ENCODE measurements around the gene ATP6V1G2.
"Not testable (repeated sequence)": the region's sequence is repeated elsewhere in the genome, so short reads cannot be mapped to it uniquely, and the experiment has no call there.

The ATP6V1G2 gene

DNA sequence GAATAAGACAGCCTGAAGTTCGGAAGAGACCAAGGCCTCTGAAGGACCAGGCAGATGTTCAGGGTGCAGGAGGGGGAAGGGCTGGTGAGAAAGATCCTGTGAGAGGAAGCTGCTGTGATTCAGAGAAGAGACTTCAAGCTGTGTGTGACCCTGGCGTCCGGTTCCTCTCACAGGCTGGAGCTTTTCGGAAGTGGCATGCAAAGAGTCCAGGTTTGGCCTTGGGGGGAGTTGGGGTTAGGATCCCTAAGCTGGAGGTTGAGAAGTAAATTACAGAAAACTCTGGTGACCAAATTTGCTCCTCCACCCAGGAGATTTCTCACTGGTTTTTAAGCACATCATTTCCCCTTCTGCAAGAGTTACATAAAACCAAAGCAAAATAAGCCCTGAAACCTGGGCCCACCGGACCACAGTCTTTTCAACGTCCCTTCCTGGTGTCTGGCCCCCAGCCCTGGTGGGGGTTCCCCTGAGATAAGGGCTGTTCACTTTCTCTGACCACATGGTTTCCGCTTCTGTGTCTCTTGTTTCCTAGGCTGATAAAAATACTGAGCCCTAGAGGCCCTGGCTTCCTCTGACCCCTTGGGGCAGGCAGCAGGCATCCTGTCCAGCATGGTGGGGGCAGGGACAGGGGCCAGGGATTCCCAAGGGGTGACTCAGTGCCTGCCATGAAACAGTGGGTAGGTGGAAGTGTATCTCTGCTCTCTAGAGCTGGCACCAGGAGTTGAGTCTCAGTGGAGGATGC, 13.7 kb upstream of the ATP6V1G2 start:
- Histone ChIP-seq H3K9me3 (ENCODE audit: control insufficient read depth, low read length) (no peaks in the 10 kb centered on the region), H3K36me3 (ENCODE audit: control insufficient read depth, insufficient read depth, low read length) (peaks cover 7% of the 10 kb centered on the region), H3K27me3 (ENCODE audit: control insufficient read depth, insufficient read depth, low read length, poor library complexity, severe bottlenecking) (no peaks in the 10 kb centered on the region), H3K4me3 (ENCODE audit: insufficient read depth, low read depth, low read length) (no peak overlapping the region), H3K4me1 (ENCODE audit: control insufficient read depth, insufficient read depth, low read length) (no peaks in the 10 kb centered on the region), H3K27ac (ENCODE audit: insufficient read depth, low read depth, low read length, poor library complexity, severe bottlenecking) (no peak overlapping the region)
- WGBS, 2 experiments: 86 to 89% methylated on average over 7 of the region's 7 CpGs

GRCh38 chr6:31559606-31559957, 13.2 kb upstream of the ATP6V1G2 start:
- Histone ChIP-seq H3K36me3 (ENCODE audit: control insufficient read depth, insufficient read depth, low read length) (peaks cover 7% of the 10 kb centered on the region), H3K27me3 (ENCODE audit: control insufficient read depth, insufficient read depth, low read length, poor library complexity, severe bottlenecking) (no peaks in the 10 kb centered on the region), H3K9me3 (ENCODE audit: control insufficient read depth, low read length) (no peaks in the 10 kb centered on the region), H3K27ac (ENCODE audit: insufficient read depth, low read depth, low read length, poor library complexity, severe bottlenecking) (no peak overlapping the region), H3K4me1 (ENCODE audit: control insufficient read depth, insufficient read depth, low read length) (no peaks in the 10 kb centered on the region), H3K4me3 (ENCODE audit: insufficient read depth, low read depth, low read length) (no peak overlapping the region)
- WGBS, 2 experiments: 79 to 83% methylated on average over 4 of the region's 4 CpGs

DNA sequence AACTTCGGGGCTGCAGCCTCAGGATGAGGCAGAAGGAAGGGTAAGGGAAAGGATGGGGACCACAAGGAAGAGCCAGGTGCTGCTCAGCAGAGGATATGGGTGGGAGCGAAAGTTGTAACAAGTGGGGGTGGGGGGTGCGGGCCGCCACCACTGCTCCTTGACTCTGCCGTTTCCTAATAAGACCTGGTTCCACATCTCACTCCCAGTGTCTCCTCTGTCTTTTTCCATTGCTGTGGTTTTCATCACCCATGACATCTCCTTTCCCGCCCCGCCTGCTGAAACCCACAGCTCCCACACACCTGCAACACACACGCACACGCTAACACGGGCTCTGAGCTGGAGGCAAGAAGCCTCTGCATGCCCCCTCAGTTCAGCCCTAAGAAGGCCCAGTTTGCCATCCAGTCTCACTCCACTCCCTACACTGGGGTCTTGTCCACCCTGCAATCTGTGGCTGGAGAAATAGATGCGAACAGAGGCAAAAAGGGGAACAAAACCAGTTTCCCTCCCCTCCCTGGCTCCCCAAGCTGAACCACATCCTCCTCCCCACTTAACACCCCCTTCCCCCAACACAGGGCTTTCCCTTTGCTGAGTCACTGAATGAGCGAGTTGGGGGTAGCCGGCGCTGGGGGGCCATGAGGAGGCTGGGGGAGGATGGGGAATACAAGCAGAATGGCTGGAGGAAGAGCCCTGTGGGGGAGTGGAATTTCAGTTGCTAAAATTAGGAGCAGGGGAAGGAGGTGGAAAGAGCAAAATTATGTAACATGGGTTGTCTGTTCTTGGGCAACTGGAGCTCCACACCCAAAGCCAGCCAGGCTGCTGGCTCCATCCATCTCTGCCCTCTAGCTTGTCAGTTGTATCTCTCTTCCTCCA, 12.5 kb upstream of the ATP6V1G2 start:
- 93 to 95% methylated on average over 14 of the region's 14 CpGs for WGBS, 2 experiments
- no peaks in the 10 kb centered on the region for H3K4me1 ChIP-seq (ENCODE audit: control insufficient read depth, insufficient read depth, low read length)
- H3K4me3 ChIP-seq (ENCODE audit: insufficient read depth, low read depth, low read length): no peak overlapping the region
- H3K27me3 ChIP-seq (ENCODE audit: control insufficient read depth, insufficient read depth, low read length, poor library complexity, severe bottlenecking): no peaks in the 10 kb centered on the region
- H3K27ac ChIP-seq (ENCODE audit: insufficient read depth, low read depth, low read length, poor library complexity, severe bottlenecking): no peak overlapping the region
- peaks cover 7% of the 10 kb centered on the region for H3K36me3 ChIP-seq (ENCODE audit: control insufficient read depth, insufficient read depth, low read length)
- H3K9me3 ChIP-seq (ENCODE audit: control insufficient read depth, low read length): no peaks in the 10 kb centered on the region

- H3K36me3 ChIP-seq (ENCODE audit: control insufficient read depth, insufficient read depth, low read length): peaks cover 8% of the 10 kb centered on the region
- 95% methylated on average over 8 of the region's 8 CpGs for WGBS, 2 experiments
- no peaks in the 10 kb centered on the region for H3K27me3 ChIP-seq (ENCODE audit: control insufficient read depth, insufficient read depth, low read length, poor library complexity, severe bottlenecking)
- H3K4me3 ChIP-seq (ENCODE audit: insufficient read depth, low read depth, low read length): no peak overlapping the region
- H3K4me1 ChIP-seq (ENCODE audit: control insufficient read depth, insufficient read depth, low read length): no peaks in the 10 kb centered on the region
- no peaks in the 10 kb centered on the region for H3K9me3 ChIP-seq (ENCODE audit: control insufficient read depth, low read length)
- no peak overlapping the region for H3K27ac ChIP-seq (ENCODE audit: insufficient read depth, low read depth, low read length, poor library complexity, severe bottlenecking)
Observed at GRCh38 chr6:31558318-31558625, 11.9 kb upstream of the ATP6V1G2 start.

DNA sequence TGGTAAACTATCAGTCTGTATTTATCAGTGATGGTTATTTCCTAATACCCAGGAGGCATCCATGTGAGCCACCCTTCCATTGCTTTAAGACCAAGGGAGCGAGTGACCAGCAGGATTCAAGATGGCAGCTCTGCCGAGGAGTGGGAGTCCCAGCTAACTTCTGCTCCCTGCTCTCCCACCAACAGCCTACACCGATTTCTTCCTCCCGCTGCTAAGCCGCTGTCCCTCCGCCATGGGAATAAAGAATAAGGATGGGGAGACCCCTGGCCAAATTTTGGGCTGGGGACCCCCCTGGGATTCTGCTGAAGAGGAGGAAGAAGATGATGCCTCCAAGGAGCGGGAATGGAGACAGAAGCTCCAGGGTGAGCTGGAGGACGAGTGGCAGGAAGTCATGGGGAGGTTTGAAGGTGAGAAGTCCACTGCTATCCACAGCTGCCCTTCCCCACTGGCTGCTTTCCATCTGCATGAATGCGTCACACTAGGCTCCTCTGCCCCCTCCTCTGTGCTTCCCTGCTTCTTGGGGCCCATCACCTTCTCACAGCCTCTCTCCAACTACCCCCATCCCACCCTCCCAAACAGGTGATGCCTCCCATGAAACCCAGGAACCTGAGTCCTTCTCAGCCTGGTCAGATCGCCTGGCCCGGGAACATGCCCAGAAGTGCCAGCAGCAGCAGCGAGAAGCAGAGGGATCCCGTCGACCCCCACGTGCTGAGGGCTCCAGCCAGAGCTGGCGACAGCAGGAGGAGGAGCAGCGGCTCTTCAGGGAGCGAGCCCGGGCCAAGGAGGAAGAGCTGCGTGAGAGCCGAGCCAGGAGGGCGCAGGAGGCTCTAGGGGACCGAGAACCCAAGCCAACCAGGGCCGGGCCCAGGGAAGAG, 11.3 kb upstream of the ATP6V1G2 start:
- no peaks in the 10 kb centered on the region for H3K27me3 ChIP-seq (ENCODE audit: control insufficient read depth, insufficient read depth, low read length, poor library complexity, severe bottlenecking)
- H3K27ac ChIP-seq (ENCODE audit: insufficient read depth, low read depth, low read length, poor library complexity, severe bottlenecking): no peak overlapping the region
- no peak overlapping the region for H3K4me3 ChIP-seq (ENCODE audit: insufficient read depth, low read depth, low read length)
- H3K36me3 ChIP-seq (ENCODE audit: control insufficient read depth, insufficient read depth, low read length): peaks cover 10% of the 10 kb centered on the region
- H3K4me1 ChIP-seq (ENCODE audit: control insufficient read depth, insufficient read depth, low read length): no peaks in the 10 kb centered on the region
- 87 to 89% methylated on average over 24 of the region's 24 CpGs for WGBS, 2 experiments
- H3K9me3 ChIP-seq (ENCODE audit: control insufficient read depth, low read length): no peaks in the 10 kb centered on the region

- Histone ChIP-seq H3K36me3 (ENCODE audit: control insufficient read depth, insufficient read depth, low read length) (peaks cover 10% of the 10 kb centered on the region), H3K4me1 (ENCODE audit: control insufficient read depth, insufficient read depth, low read length) (no peaks in the 10 kb centered on the region), H3K4me3 (ENCODE audit: insufficient read depth, low read depth, low read length) (no peak overlapping the region), H3K27me3 (ENCODE audit: control insufficient read depth, insufficient read depth, low read length, poor library complexity, severe bottlenecking) (no peaks in the 10 kb centered on the region), H3K27ac (ENCODE audit: insufficient read depth, low read depth, low read length, poor library complexity, severe bottlenecking) (no peak overlapping the region), H3K9me3 (ENCODE audit: control insufficient read depth, low read length) (no peaks in the 10 kb centered on the region)
- WGBS, 2 experiments: 89% methylated on average over 3 of the region's 3 CpGs
Observed at GRCh38 chr6:31556307-31556706, 9.9 kb upstream of the ATP6V1G2 start.

DNA sequence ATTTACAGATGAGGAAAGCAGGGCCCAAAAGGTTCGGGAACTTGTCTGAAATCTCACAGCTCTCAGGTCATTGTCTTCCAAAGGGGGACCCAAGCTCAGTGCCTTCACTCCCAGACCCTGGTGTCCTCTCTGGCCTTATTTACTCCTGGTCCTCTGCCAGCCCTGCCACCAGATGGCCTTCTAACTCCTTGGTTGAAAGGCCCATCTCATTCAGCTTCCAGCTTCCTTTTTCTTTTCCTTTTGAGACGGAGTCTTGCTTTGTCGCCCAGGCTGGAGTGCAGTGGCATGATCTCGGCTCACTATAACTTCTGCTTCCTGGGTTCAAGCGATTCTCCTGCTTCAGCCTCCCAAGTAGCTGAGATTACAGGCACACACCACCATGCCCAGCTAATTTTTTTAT, 5.0 kb upstream of the ATP6V1G2 start:
- H3K27ac ChIP-seq (ENCODE audit: insufficient read depth, low read depth, low read length, poor library complexity, severe bottlenecking); H3K4me3 ChIP-seq (ENCODE audit: insufficient read depth, low read depth, low read length); H3K36me3 ChIP-seq (ENCODE audit: control insufficient read depth, insufficient read depth, low read length); H3K27me3 ChIP-seq (ENCODE audit: control insufficient read depth, insufficient read depth, low read length, poor library complexity, severe bottlenecking); H3K9me3 ChIP-seq (ENCODE audit: control insufficient read depth, low read length); H3K4me1 ChIP-seq (ENCODE audit: control insufficient read depth, insufficient read depth, low read length): not testable (repeated sequence)
- WGBS, 2 experiments: 72 to 73% methylated on average over 5 of the region's 5 CpGs

GRCh38 chr6:31548544-31548873, 2.1 kb upstream of the ATP6V1G2 start:
- Histone ChIP-seq H3K27ac (ENCODE audit: insufficient read depth, low read depth, low read length, poor library complexity, severe bottlenecking) (no peak overlapping the region), H3K9me3 (ENCODE audit: control insufficient read depth, low read length) (no peaks in the 10 kb centered on the region), H3K36me3 (ENCODE audit: control insufficient read depth, insufficient read depth, low read length) (peaks cover 4% of the 10 kb centered on the region), H3K27me3 (ENCODE audit: control insufficient read depth, insufficient read depth, low read length, poor library complexity, severe bottlenecking) (no peaks in the 10 kb centered on the region), H3K4me3 (ENCODE audit: insufficient read depth, low read depth, low read length) (peak overlapping the region; percentile 54), H3K4me1 (ENCODE audit: control insufficient read depth, insufficient read depth, low read length) (peaks cover 10% of the 10 kb centered on the region)
- 92 to 100% methylated on average over 1 to 2 of the region's 2 CpGs for whole genome bisulfite sequencing, 2 experiments

DNA sequence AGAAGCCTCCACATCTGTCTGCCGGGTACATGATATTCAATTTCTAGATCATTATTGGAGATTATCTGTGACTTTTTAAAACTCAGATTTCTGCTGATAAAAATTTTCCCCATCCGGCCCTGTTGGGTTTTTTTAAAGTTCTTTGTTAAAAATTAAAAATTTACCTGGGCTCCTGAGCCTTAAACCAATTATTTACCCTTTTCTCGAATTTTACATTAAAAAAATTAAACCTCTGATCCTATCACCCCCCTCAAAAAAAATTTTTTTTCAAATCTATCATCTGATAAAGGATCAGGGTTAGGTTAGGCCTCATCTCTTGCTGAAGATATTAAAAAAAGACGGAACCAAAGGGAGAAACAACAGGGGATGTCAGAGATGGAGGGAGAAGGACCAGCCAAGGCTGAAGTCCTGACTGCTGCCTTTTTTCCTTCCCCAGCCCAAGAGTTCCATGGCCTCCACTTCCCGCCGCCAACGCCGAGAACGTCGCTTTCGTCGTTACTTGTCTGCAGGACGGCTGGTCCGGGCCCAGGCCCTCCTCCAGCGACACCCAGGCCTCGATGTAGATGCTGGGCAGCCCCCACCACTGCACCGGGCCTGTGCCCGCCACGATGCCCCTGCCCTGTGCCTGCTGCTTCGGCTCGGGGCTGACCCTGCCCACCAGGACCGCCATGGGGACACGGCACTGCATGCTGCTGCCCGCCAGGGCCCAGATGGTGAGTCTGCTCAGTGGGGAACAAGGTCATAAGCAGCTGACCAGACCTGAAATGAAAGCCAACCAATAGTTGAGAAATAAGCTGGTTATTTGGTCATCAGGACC, 1.5 kb upstream of the ATP6V1G2 start:
- H3K4me1 ChIP-seq (ENCODE audit: control insufficient read depth, insufficient read depth, low read length): peaks cover 10% of the 10 kb centered on the region
- peak overlapping the region; percentile 54 for H3K4me3 ChIP-seq (ENCODE audit: insufficient read depth, low read depth, low read length)
- no peak overlapping the region for H3K27ac ChIP-seq (ENCODE audit: insufficient read depth, low read depth, low read length, poor library complexity, severe bottlenecking)
- 84 to 86% methylated on average over 22 to 24 of the region's 24 CpGs for WGBS, 2 experiments
- H3K27me3 ChIP-seq (ENCODE audit: control insufficient read depth, insufficient read depth, low read length, poor library complexity, severe bottlenecking): no peaks in the 10 kb centered on the region
- no peaks in the 10 kb centered on the region for H3K36me3 ChIP-seq (ENCODE audit: control insufficient read depth, insufficient read depth, low read length)
- no peaks in the 10 kb centered on the region for H3K9me3 ChIP-seq (ENCODE audit: control insufficient read depth, low read length)

Measured in ectodermal cell (in vitro differentiated cells).